HG03378 (cell line): ENCODE data around the gene ENOPH1.

Experiments used
- ATAC-seq: cut with Tn5 transposase; IDR thresholded peaks from one replicate; pipeline ENCODE4 v1.9.1; 2021; ENCODE audit warnings: mild to moderate bottlenecking, moderate library complexity; ENCODE audit not compliant: unreplicated experiment

The ENOPH1 gene

GRCh38 chr4:82425478-82425877 is 4.9 kb upstream of the ENOPH1 start:
- no peak for ATAC-seq

GRCh38 chr4:82428526-82428968 is 1.8 kb upstream of the ENOPH1 start:
- ATAC-seq: no peak

GRCh38 chr4:82428969-82429727 is 1.2 kb upstream of the ENOPH1 start:
- ATAC-seq: peak; percentile 40

GRCh38 chr4:82429728-82430192 is 630 bp upstream of the ENOPH1 start:
- peak; percentile 14 for ATAC-seq

- no peak for ATAC-seq
Observed at GRCh38 chr4:82430964-82431745, 765 bp downstream of the ENOPH1 start.

- ATAC-seq: no peak
Observed at GRCh38 chr4:82431831-82432230, 1.4 kb downstream of the ENOPH1 start.

- ATAC-seq: no peak
Observed at GRCh38 chr4:82432596-82432995, 2.2 kb downstream of the ENOPH1 start.

- no peak for ATAC-seq
Observed at GRCh38 chr4:82433791-82434190, 3.4 kb downstream of the ENOPH1 start.

GRCh38 chr4:82434949-82435348 is 4.6 kb downstream of the ENOPH1 start:
- no peak for ATAC-seq

GRCh38 chr4:82436130-82436529 is 5.7 kb downstream of the ENOPH1 start:
- ATAC-seq: no peak

- no peak for ATAC-seq
Observed at GRCh38 chr4:82436780-82437179, 6.4 kb downstream of the ENOPH1 start.

- no peak for ATAC-seq
Observed at GRCh38 chr4:82437285-82438005, 7.1 kb downstream of the ENOPH1 start.

GRCh38 chr4:82439088-82439487 is 8.7 kb downstream of the ENOPH1 start:
- ATAC-seq: no peak

GRCh38 chr4:82447886-82448285 is 17.5 kb downstream of the ENOPH1 start:
- no peak for ATAC-seq

GRCh38 chr4:82450966-82451755 is 20.8 kb downstream of the ENOPH1 start:
- ATAC-seq: no peak

GRCh38 chr4:82452026-82452425 is 21.6 kb downstream of the ENOPH1 start:
- no peak for ATAC-seq

- ATAC-seq: no peak
Observed at GRCh38 chr4:82457266-82457665, 26.9 kb downstream of the ENOPH1 start.

- ATAC-seq: no peak
Observed at GRCh38 chr4:82458729-82459128, 28.3 kb downstream of the ENOPH1 start.

GRCh38 chr4:82461710-82462109 is 31.3 kb downstream of the ENOPH1 start:
- ATAC-seq: no peak

- peak; percentile 71 for ATAC-seq
Observed at GRCh38 chr4:82462415-82462831, 32.0 kb downstream of the ENOPH1 start.

GRCh38 chr4:82463221-82463620 is 32.8 kb downstream of the ENOPH1 start:
- no peak for ATAC-seq
